Measurements from ENCODE around the gene STARD8. TPM values are rescaled to one million over a fixed set of nuclear protein-coding genes. Genes with fewer than 3 reads are reported as not detected.

STARD8 gene
- total RNA-seq, 1 donor from 2014 or later, result 9.3 TPM

Other genes with a start within 250 kb of the STARD8 start
- 5.0 TPM for gene OPHN1, start 214.2 kb upstream of the STARD8 start, total RNA-seq
- 30.4 TPM for gene YIPF6, start 148.6 kb upstream of the STARD8 start, total RNA-seq
- 14.7 TPM for gene EFNB1, start 181.4 kb downstream of the STARD8 start, total RNA-seq